GM19395 (cell line): Measurements from ENCODE around the gene APBA2.

Experiments
- ATAC-seq: cut with Tn5 transposase; IDR thresholded peaks from one replicate; pipeline ENCODE4 v1.9.1; 2021; ENCODE audit warnings: mild to moderate bottlenecking, moderate library complexity; ENCODE audit not compliant: unreplicated experiment

Gene APBA2

GRCh38 chr15:28980709-28981350, 95.1 kb downstream of the APBA2 start:
- no peak for ATAC-seq

DNA sequence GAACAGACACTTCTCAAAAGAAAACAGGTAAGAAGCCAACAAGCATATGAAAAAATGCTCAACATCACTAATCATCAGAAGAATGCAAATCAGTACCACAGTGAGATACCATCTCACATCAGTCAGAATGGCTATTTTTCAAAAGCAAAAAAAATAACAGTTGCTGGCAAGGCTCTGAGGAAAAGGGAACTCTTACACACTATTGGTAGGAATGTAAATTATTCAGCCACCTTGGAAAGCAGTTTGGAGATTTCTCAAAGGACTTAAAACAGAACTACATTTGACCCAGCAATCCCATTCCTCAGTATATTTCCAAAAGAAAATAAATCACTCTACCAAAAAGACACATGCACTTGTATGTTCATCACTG, 95.6 kb downstream of the APBA2 start:
- no peak for ATAC-seq

- no peak for ATAC-seq
Measured at GRCh38 chr15:28981921-28982320, 96.1 kb downstream of the APBA2 start.

DNA sequence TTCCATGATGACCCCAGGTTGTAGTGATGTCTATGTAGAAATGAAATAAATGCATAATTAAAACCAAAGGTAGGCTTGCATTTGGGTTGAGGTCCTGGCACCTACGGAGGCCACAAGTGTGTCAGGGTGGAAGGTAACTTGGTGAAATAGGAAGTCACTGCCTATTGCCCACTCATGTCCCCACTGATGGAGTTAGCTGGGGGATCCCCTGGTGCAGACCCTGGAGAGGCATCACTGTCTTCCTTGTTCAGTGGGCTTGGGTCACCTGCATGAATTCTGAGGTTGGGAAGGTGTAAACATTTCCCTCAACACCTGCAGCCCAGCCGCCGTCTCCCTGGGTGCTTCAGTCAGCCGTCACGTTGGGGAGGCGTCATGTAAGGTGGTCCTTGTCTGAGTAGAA, 97.1 kb downstream of the APBA2 start:
- no peak for ATAC-seq

DNA sequence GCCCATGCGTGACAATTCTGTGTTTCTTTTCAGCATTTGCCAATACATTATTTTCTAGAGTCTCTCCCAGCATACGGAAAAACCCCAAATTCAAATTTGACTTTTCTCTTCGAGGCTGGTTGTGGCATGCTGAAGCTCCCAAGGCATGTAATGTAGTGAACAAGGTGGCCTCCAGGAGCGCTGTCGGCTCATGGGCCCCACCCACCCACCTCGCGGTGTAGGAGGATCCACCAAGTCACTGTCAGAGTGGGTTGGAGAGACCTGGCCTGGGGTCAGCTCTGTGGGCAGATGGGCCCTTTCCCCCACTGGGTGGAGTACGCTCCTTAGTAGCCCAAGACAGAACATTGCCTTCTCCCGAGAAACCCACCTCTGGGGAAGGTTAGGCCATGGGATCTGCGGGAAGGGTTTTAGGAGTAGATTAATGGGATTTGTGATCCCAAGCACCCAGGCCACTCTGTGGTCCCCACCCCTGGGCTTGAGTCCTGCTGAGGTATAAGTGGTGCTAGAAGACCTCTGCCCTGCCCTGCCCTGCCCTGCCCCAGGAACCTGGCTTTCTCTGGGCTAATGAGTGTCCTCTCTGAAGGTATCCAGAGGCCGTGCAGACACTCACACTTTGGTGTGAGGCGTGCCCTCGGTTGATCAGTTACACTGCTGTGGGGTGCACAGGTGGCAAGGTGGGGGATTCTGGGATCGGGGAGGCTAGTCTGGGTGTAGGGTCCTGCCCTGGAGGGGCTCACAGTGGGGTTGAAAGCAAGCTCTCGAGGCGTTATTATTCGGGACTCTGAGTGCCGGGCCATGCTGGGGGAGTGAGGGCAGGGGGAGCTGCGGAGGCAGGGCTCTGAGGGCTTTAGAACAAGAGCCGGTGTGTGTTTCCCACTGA, 97.9 kb downstream of the APBA2 start:
- ATAC-seq, result no peak

DNA sequence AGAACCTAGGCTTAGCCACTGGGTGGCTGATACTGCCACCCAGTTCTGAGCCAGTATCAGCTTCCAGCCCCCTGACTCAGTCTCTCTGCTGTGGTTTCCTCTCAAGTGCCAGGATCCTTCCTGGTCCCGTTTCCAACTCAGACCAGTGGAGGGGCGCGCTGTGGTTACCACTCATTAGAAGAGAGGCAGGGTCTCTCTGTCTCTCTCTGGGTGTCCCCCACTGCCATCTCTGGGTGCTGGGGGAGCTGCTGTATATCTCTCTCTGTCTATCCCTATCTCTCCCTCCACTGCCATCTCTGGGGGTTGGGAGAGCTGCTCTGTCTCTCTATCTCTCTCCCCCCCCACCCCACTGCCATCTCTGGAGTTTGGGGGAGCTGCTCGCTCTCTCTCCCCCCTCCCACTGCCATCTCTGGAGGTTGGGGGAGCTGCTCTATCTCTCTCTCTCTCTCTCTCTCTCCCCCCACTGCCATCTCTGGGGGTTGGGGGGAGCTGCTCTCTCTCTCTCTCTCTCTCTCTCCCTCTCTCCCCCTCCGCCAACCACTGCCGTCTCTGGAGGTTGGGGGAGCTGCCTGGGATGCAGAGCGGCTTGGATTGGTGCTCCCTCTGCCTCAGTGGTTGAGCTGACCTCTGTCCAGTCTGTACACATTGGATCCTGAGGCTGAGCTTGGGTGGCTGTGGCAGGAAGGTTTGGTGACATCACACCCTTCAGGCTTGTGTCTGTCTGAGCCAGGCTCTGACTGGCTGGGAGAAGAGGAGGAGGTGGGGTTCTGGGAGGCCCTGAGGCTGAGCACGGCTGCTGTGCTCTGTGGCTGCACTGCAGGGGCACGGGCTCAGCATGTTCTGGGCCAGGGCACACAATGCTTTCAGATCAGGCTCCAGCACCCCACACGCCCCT, 98.9 kb downstream of the APBA2 start:
- no peak for ATAC-seq

DNA sequence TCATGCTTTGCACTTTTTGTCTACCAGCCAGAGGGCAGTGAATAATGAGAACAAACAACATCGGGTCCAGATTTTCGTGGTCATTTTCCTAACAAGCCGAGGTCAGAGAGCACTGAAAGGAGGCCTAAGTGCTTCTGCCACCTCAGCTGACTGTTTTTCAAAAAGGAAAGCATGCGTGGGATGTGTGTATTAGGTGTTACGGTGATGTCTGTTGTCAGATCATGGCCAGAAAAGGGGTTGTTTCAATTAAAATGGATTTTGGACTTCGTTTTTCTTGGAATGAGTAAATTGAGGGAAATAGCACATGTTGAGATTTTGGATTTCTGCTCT, 99.5 kb downstream of the APBA2 start:
- no peak for ATAC-seq

DNA sequence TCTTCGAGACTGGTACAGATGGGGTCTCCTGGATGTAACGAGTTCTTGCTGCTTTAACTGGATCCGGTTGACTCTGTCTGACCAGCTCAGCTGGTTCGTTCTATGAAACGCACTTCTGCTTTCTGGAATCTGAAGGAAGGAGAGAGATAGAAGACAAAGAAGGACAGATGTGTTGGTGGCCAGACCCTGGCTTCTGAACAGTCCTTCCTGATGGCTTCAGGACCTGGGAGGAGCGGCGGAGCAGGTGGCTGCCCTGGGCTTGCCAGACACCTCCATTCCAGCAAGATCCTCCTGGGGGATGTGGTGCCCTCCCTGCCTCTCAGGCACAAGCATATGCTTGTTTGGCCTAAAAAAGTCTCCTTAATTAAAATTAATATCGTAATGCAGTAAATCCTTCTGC, 99.9 kb downstream of the APBA2 start:
- ATAC-seq, result no peak

GRCh38 chr15:28986108-28986507, 100.3 kb downstream of the APBA2 start:
- ATAC-seq, result no peak

DNA sequence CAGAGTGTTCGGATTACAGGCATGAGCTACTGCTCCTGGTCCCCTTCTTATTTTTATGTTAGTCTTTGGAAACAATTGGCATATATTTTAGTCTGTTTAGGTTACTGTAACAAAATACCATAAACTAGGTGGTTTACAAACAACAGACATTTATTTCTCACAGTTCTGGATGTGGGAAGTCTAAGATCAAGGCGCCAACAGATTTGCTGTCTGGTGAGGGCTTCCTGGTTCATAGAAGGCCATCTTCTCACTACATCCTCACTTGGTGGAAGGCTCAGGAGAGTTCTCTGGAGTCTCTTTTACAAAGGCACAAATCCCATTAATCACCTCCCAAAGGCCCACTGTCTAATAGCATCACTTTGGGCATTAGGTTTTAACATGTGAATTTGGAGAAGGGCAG, 101.0 kb downstream of the APBA2 start:
- ATAC-seq, result no peak

- ATAC-seq, result no peak
Measured at GRCh38 chr15:28987337-28987736, 101.6 kb downstream of the APBA2 start.

- ATAC-seq, result no peak
Measured at GRCh38 chr15:28989239-28989830, 103.6 kb downstream of the APBA2 start.

DNA sequence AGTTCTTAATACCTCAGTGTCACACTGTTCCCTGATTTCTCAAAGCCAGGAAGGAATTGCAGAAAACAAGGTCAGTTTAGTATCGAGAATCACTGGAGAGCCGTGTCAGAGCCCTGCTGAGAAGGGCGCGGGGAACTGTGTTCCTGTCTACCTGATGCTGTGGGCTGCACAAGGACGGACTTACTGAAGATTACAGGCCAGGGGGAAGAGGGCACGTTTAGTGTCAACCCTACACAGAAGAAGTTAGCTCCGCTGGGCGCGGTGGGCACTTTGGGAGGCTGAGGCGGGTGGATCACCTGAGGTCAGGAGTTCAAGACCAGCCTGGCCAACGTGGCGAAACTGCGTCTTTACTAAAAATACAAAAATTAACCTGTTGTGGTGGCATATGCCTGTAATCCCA, 104.1 kb downstream of the APBA2 start:
- ATAC-seq, result no peak

DNA sequence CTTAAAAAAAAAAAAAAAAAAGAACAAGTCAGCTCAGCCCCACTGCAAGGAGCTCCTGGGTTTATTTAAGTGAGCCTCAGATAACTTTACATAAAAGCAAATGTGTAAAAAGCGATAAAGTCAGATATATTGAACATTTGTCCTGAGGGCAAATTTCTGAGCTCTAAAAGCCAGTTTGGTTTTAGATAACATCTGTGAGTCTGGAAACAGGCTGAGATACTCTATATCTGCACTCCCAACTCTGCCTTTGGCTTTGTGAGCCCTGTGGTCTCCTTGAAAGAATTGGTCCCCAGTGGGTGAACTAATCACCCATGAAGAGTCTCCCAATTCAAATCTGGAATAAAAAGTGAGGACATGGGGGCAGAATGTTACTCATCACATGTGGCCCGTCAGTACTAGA, 104.6 kb downstream of the APBA2 start:
- no peak for ATAC-seq

DNA sequence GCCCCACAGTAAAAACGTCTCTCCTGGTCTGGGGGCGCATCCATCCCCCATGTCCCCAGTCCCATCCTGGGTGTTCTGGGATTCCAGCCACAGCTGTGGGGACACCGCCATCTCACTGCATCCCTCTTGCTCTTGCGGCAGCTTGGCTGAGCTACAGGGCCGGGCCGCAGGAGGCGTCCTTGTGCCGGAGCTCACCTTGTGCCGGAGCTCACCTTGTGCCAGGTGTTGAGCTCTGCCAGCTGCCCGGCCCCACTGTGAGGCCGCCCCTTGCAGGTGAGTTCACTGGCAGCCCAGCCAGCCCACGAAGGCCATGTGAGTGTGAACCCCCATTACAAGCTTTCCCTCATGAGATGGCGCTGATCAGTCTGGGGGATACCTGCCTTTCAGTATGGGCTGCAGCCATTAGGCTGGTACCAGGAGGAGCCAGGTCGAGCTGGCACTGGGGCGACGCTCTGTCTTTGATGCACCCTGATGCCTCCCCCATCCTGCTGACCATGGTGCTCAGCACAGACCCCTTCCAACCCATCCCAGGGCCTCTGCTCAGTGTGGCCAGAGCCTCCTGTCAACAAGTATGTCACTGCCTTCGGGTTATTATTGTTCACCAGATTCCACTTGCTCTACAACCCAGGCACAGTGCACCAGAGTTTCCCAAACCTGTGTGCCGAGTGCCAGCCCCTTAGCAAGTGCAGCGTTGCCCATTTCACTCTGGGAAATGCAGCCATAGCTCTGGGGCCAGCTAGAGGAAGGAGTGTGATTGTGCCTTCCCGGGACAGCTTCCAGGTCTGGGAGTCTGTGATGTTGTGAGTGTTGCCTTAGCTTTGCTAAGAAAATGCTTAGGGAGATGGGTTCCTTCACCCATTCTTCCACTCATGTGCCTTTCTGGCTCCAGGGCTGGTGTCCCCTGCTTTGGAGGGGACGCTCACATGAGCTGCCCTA, 105.7 kb downstream of the APBA2 start:
- no peak for ATAC-seq

DNA sequence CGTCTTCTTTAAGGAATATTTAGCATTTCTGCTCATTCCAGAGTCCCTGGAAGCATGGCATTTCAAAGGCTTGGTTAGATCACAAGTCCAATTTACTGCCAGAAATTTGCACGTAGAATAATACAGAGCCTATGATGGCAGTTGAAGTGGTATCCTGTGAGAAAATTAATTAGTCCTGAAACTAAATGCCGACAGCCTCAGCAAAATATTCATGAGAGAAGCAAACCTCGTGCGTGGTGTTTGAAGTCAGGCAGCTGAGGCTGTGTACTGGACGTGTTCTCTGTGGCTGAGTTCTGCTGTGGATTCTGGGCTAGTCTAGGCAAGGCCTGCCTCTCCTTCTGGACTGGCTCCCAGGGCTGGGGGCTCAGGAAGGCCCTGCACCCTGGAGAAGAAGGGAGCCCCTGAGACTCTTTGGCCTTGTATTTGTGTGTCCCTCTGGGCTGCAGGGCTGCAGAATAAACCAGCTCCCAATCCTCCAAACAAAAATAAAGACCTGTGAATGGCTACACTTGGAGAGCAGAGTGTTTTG, 106.6 kb downstream of the APBA2 start:
- no peak for ATAC-seq

DNA sequence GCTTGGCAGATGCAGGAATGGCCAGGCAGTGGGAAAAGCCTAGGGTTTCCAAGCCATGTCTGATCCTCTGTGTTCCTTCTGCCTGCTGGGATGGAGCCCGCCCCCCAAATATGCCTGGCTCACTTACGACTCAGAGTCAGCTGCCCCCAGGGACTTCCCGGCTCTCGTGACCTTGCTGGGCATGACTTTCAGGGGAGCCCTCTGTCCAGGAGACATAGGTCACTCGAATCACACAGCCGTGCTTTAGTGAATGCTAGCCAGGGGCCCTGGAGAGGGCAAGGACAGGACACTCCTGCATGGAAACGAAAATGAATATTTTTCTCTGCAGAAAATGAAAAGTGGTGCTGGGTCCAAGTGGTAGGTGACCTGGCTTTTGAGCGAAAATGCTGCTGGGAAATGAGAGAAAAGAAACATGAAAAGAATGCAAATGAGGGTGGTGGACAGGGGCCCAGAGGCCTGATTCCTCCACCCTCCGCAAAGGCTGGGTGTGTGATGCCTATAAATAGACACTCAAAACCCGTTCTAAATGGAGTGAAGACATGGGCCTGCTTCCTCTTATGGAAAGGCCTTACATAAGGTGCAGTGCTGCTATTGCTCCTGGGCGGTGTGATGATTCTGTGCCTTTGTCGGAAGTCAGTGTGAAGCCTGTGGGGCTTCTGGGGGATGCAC, 107.4 kb downstream of the APBA2 start:
- no peak for ATAC-seq

- no peak for ATAC-seq
Measured at GRCh38 chr15:28993720-28994053, 107.9 kb downstream of the APBA2 start.

GRCh38 chr15:28994142-28994830, 108.5 kb downstream of the APBA2 start:
- no peak for ATAC-seq
